ENCODE data around the gene RPS6KA1. TPM values are rescaled to one million over a fixed set of nuclear protein-coding genes. Genes with fewer than 3 reads are reported as not detected.

Gene RPS6KA1
- total and polyA plus RNA-seq, 2 donors from 2014 or later = 39.5 to 58.1 TPM

GRCh38 chr1:26552720-26553119 is 23.2 kb downstream of the RPS6KA1 start:
- FAIRE-seq = no peak

GRCh38 chr1:26553942-26554682 is 24.6 kb downstream of the RPS6KA1 start:
- Histone ChIP-seq H3K4me3 (ENCODE audit: low read length in 3 of 3) (no peak overlapping the region), H3K4me1 (ENCODE audit: control insufficient read depth in 2 of 3, insufficient read depth in 2 of 3, low read depth in 1 of 3, low read length in 3 of 3) (no peaks in the 10 kb centered on the region), H3K27me3 (ENCODE audit: control insufficient read depth, insufficient read depth, low read length) (no peaks in the 10 kb centered on the region), H3K9me3 (ENCODE audit: control insufficient read depth in 2 of 3, insufficient read depth in 1 of 3, low read length in 3 of 3) (no peaks in the 10 kb centered on the region), H3K36me3 (ENCODE audit: control insufficient read depth in 2 of 3, insufficient read depth in 3 of 3, low read length in 3 of 3) (peaks cover 0 to 45% (median 21%) of the 10 kb centered on the region in 3 donors), H3K9ac (ENCODE audit: low read length in 3 of 3) (no peak overlapping the region), H3K27ac (ENCODE audit: low read depth in 2 of 2, low read length in 2 of 2) (no peak overlapping the region)
- DNase-seq (no peak), FAIRE-seq (no peak)
- TF ChIP-seq CTCF (IDR thresholded peaks at IDR 0.05; ENCODE audit: borderline replicate concordance, extremely low read depth, insufficient read depth) = no peak
- intact Hi-C loops (cut with DNase I) = no loop called here

More at GRCh38 chr1:26552720-26553119, 23.2 kb downstream of the RPS6KA1 start:
- no peak for DNase-seq
- H3K4me3 ChIP-seq (ENCODE audit: low read length in 3 of 3) = no peak overlapping the region
- peaks cover 0 to 41% (median 15%) of the 10 kb centered on the region in 3 donors for H3K36me3 ChIP-seq (ENCODE audit: control insufficient read depth in 2 of 3, insufficient read depth in 3 of 3, low read length in 3 of 3)
- TF ChIP-seq CTCF (IDR thresholded peaks at IDR 0.05; ENCODE audit: borderline replicate concordance, extremely low read depth, insufficient read depth) = no peak
- H3K27ac ChIP-seq (ENCODE audit: low read depth in 2 of 2, low read length in 2 of 2) = no peak overlapping the region
- intact Hi-C loops (cut with DNase I) = no loop called here
- no peaks in the 10 kb centered on the region for H3K4me1 ChIP-seq (ENCODE audit: control insufficient read depth in 2 of 3, insufficient read depth in 2 of 3, low read depth in 1 of 3, low read length in 3 of 3)
- no peak overlapping the region for H3K9ac ChIP-seq (ENCODE audit: low read length in 3 of 3)
- no peaks in the 10 kb centered on the region for H3K9me3 ChIP-seq (ENCODE audit: control insufficient read depth in 2 of 3, insufficient read depth in 1 of 3, low read length in 3 of 3)
- H3K27me3 ChIP-seq (ENCODE audit: control insufficient read depth, insufficient read depth, low read length) = no peaks in the 10 kb centered on the region

GRCh38 chr1:26554781-26555180 is 25.2 kb downstream of the RPS6KA1 start:
- no peak for TF ChIP-seq CTCF (IDR thresholded peaks at IDR 0.05; ENCODE audit: borderline replicate concordance, extremely low read depth, insufficient read depth)
- no peak for FAIRE-seq
- no peaks in the 10 kb centered on the region for H3K9me3 ChIP-seq (ENCODE audit: control insufficient read depth in 2 of 3, insufficient read depth in 1 of 3, low read length in 3 of 3)
- H3K36me3 ChIP-seq (ENCODE audit: control insufficient read depth in 2 of 3, insufficient read depth in 3 of 3, low read length in 3 of 3) = peaks cover 0 to 45% (median 22%) of the 10 kb centered on the region in 3 donors
- H3K27me3 ChIP-seq (ENCODE audit: control insufficient read depth, insufficient read depth, low read length) = no peaks in the 10 kb centered on the region
- H3K4me3 ChIP-seq (ENCODE audit: low read length in 3 of 3) = no peak overlapping the region
- DNase-seq = no peak
- H3K27ac ChIP-seq (ENCODE audit: low read depth in 2 of 2, low read length in 2 of 2) = no peak overlapping the region
- H3K9ac ChIP-seq (ENCODE audit: low read length in 3 of 3) = no peak overlapping the region
- no peaks in the 10 kb centered on the region for H3K4me1 ChIP-seq (ENCODE audit: control insufficient read depth in 2 of 3, insufficient read depth in 2 of 3, low read depth in 1 of 3, low read length in 3 of 3)
- intact Hi-C loops (cut with DNase I) = no loop called here
